DMS153 (cell line): ENCODE data around the gene PDPK1.
A peak's percentile ranks its signal among the peaks of the same experiment; 100 is the strongest.
"Not testable (repeated sequence)": the region's sequence is repeated elsewhere in the genome, so short reads cannot be mapped to it uniquely, and the experiment has no call there.

Experiments used
- DNase-seq: peaks from one replicate; lab custom pipeline; 2025; lab: John Stamatoyannopoulos, UW

Gene PDPK1

DNA sequence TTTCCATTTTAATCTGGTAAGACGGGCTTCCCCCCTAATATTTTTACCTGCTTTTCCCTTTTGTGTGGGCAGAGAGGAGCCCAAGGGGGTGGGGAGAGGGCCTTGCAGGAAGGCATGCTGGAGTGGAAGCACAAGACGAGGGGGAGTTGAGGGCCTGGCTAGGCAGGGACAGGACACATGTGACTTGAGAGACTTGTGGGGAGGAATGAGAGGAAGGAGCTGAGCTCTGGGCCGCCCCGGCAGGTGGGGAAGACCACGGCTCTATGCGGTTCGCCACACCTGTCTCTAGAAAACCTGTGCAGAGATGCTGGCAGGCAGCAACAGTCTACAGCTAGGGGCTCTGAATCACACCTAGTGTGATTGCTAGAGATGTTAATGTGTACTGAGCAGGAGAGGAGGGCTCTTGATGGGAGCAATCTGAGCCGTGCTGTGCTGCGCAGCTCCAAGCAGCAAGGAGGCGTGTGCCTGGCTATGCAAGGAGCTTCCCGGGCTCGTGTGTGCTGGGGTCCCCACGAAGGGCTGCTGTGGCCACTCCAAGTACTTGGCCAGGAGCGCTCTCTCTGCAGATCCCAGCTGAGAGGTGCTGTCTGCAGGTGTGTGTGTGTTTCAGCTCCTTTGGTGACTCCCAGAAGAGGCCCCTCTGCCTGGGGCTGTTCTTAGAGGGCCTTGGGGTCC lies 50.2 kb downstream of the PDPK1 start:
- DNase-seq: no peak

- no peak for DNase-seq
Measured at GRCh38 chr16:2591476-2592240, 53.8 kb downstream of the PDPK1 start.

DNA sequence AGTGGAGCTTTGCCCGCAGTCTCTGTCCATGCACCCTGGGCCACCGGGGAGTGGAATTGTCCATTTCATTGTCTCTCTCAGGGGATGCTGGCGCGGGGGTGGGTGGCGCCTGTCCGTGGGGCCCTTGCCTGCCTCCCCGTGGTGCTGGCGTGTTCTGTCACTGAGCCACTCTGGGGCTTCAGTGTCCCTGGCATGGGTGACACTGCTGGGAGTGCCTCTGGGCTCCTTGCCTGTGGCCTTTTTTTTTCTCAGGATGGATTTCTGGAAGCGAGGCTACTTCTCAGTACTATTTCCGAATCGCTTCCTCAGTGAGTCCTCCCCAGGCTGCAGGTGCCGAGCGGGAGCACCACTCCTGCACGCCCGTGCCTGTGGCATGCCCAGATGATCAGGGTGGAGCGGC lies 55.0 kb downstream of the PDPK1 start:
- DNase-seq: no peak

DNA sequence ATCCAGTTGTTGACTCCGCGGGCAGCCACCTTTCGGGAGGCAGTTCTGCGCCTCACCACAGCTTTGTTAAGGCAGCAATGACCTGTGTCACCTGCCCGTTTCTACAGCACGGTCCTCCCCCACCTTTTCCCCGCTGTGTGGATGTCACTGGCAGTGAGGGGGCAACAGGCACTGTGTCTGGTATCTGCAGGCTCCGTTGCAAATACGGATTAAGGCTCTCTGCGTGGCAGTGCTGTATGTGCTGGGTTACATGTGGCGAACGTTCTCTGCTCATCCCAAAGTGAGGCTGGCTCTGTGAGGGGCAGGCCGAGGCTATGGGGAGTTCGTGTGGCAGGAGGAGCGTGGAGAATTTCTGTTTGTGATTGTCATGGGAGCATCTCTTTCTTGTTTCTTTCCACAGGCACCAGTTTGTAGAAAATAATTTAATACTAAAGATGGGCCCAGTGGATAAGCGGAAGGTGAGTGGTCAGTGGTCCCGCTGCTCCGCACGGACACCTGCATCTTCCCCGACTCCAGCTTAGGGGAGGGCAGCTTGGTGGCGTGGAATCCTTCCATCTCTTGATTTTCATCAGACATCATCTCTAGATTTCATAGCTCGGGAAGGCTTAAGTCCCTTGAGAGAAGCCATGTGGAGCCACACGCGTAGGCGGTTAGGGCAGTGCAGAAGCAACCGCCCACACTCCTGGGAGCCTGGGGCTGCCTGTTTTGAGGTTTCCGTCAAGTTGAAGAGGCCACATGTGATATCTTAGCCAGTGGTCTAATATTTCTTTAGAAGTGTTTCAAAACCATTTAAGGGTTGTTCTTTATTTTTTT lies 57.8 kb downstream of the PDPK1 start:
- DNase-seq: no peak

- DNase-seq: no peak
Measured at GRCh38 chr16:2596747-2597559, 59.1 kb downstream of the PDPK1 start.

DNA sequence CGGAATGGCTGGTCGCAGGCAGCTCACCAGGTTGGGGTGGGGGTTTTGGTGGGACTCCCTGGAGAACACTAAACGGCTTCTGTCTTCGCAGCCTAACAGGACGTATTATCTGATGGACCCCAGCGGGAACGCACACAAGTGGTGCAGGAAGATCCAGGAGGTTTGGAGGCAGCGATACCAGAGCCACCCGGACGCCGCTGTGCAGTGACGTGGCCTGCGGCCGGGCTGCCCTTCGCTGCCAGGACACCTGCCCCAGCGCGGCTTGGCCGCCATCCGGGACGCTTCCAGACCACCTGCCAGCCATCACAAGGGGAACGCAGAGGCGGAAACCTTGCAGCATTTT lies 59.7 kb downstream of the PDPK1 start:
- no peak for DNase-seq

GRCh38 chr16:2598133-2598641 lies 60.4 kb downstream of the PDPK1 start:
- DNase-seq: no peak

- no peak for DNase-seq
Measured at GRCh38 chr16:2598723-2599122, 60.9 kb downstream of the PDPK1 start.

GRCh38 chr16:2599165-2599564 lies 61.3 kb downstream of the PDPK1 start:
- DNase-seq: not testable (repeated sequence)

DNA sequence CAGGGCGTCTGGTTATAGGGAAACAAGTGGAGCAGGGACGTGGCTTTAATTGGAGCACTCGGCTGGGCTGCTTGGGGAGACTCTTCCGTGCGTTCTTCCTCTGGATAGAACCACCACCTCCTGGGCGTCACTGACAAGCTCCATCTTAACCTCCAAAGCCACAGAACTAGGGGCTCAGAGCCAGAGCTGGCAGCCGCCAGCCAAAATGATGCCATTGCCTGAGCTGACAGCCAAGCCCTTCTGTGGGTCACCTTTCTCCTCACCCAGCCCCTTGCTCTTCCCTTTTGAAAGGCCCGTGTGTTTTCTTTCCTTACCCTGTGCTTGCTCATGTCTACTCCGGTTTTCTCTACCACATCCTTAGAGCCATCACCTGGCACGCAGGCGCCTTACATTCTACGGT lies 62.0 kb downstream of the PDPK1 start:
- DNase-seq: not testable (repeated sequence)

- not testable (repeated sequence) for DNase-seq
Measured at GRCh38 chr16:2601301-2602025, 63.6 kb downstream of the PDPK1 start.

GRCh38 chr16:2602175-2602574 lies 64.4 kb downstream of the PDPK1 start:
- DNase-seq: not testable (repeated sequence)

DNA sequence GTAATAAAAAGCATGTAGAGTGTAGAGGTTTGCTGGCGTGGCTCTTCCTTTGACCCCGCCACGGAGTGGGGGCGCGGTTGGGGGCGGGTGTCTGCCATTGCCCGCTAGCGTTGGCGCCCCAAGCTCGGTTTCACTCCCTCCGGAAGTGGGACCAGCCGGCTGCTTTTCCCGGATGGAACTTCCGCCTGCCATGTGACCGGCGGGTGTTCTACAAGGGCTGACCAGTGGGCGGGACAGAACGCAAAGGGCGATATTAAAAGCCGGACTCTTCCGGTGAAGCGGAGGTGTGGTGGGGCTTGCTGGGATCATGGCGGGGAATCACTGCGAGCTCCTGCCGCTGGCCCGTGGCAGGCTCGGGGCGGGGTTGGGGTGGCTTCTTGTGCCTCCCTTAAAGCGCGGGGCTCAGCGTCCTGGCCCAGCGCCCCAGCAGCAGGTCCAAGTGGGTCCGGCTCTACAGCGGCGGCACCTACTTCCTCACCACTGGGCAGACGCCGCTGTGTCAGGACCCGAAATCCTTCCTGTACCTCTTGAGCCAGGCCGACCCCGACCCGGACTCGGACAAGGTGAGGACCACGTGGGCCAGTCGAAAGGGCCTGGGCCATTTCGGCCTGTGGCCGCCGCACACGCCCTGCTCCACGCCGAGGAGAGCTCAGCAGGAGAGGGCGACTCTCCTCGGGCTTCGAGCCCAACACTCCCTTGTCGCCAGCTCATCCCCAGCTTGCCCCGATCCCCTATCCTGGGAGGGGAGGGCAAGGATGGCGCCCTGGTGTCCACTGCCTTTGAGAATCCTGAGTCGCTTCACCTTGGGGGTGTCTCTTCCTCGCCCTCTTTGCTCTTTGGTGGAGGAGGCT lies 65.6 kb downstream of the PDPK1 start:
- peak; percentile 93 for DNase-seq

GRCh38 chr16:2604016-2604369 lies 66.2 kb downstream of the PDPK1 start:
- DNase-seq: not testable (repeated sequence)

GRCh38 chr16:2606820-2607219 lies 69.0 kb downstream of the PDPK1 start:
- not testable (repeated sequence) for DNase-seq

DNA sequence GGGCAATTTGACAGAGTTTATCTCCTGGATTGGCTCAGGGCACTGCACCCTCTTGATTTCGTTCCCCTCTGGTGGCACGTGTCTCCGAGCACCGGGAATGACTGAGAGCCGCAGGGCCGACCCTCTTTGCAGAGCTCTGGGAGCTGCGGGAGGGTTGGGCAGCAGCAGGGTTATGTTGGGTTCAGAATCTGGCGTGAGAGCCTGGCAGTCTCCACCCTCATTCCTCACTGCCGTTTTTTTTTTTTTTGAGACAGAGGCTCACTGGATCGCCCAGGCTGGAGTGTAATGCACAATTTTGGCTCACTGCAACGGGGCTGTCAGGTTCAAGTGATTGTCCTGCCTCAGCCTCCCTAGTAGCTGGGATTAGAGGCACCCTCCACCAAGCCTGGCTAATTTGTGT lies 71.5 kb downstream of the PDPK1 start:
- DNase-seq: not testable (repeated sequence)

DNA sequence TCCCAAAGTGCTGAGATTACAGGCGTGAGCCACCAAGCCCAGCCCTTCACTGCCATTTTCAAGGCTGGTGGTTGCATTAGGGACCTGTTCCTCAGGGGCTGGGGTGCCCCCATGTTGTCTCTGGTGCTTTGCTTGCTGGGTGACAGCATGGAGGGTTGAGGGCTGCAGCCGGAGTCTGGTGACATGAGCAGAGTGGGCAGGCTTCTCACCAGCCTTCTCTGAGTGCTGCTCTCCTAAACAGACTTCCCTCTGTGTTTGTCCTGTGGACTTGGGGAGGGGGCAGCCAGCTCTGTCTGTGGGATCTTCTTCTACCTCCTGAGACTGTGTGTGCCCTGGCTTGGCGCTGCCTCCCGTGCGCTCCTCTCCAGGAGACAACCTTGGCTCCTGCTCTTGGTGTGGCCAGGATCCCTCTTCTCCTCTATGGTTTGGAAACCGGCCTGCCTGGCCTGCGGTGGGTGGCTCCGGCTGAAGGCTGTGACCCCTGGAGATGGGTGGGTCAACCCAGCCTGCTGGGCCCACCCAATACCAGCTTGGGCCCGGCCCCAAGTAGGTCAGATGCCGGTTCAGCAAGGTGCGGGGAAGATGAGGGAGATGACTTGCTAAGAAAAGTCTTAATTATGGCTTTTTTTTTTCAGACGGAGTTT lies 72.1 kb downstream of the PDPK1 start:
- DNase-seq: no peak

DNA sequence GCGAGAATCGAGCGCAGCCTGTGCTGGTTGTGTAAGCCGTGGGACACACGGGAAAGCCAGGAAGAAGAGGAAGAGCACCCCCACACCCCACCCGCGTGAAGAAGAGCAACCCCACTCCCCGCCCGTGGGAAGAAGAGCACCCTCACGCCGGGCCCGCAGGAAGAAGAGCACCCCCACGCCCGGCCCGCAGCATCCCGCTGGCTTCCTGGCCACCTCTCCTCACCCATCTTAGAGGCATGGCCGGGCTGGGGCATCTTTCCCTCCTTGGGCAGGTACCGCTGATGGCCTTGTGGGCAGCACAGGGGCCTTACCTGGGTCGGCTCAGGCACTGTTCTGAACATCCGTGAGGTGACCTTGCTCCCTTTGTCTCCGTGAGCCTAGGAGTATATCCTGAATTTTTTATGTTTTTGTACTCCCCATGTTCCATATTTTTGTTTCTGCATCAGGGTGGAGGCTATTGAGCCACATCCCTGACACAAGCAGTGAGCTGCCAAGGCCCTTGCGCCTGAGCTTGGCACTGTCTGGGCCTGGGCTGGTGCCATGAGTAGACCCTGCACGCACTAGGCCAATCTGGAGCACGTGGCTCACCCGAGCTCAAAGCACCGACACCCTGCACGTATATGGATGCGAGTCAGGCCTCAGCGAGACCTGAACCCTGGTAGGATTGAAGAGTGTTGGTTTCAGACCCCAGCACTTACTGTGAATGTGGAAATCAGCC lies 73.1 kb downstream of the PDPK1 start:
- DNase-seq: no peak

DNA sequence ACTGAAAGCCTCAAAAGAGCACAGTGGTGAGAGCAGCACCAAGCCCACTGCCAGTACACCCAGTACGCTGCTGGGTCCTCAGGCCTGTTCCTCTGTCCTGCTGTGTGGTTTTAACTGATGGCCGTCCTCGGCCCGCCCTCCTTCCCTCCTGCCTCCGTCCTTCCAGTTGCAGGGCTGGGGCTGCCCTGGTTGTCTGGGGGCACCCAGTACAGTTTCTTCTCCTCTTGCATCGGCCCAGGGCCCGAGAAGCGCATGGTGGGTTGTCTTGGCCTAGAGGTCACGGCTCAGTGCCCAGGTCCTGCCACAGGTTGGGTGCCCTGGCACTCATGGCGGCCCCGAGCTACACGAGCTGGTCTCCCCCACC lies 73.7 kb downstream of the PDPK1 start:
- DNase-seq: no peak
